Caco-2 (cell line): ENCODE results near the gene TMPRSS11A. TPM values are rescaled to one million over a fixed set of nuclear protein-coding genes. Genes with fewer than 3 reads are reported as not detected.

Experiments used
- BruUV-seq: library from RNA; stranded (reverse); fragments of 400-500 nt; replicated peaks from 2 replicates; lab custom pipeline; 2021; lab: Mats Ljungman, UMichigan
- CTCF ChIA-PET: fragments of 300-600 bp; sonication (Branson Sonifier 250); formaldehyde crosslinking; loops from one replicate; lab custom pipeline; 2022; ENCODE audit warnings: antibody characterized with exemption; lab: Charles Lee
- POLR2A ChIA-PET: fragments of 300-600 bp; sonication (Branson Sonifier 250); formaldehyde crosslinking; loops from one replicate; lab custom pipeline; 2022; ENCODE audit warnings: antibody characterized with exemption; lab: Charles Lee
- DNase-seq, 2 experiments: peaks; one replicate each; pipeline versions ENCODE4 v3.0.0 to v3.0.0-alpha.2; 2020 to 2022
- H3K27me3 ChIP-seq: replicated peaks from 2 replicates; pipeline ENCODE4 v1.6.0; 2011; ENCODE audit warnings: low read length; ENCODE audit not compliant: control insufficient read depth, insufficient read depth
- H3K36me3 ChIP-seq: 2 replicates; pipeline ENCODE4 v1.5.1; 2011; ENCODE audit warnings: low read length; ENCODE audit not compliant: control insufficient read depth, insufficient read depth
- H3K4me1 ChIP-seq: fragments of 250-450 bp; sonication (Bioruptor Pico); 2 replicates; pipeline ENCODE4 v1.5.1; 2020; ENCODE audit warnings: mild to moderate bottlenecking
- H3K4me3 ChIP-seq: 2 replicates; pipeline ENCODE4 v1.5.1; 2011; ENCODE audit warnings: low read depth, mild to moderate bottlenecking, control low read depth, low read length
- H3K9me3 ChIP-seq: fragments of 250-450 bp; sonication (Bioruptor Pico); 2 replicates; pipeline ENCODE4 v1.5.1; 2020; ENCODE audit warnings: mild to moderate bottlenecking, moderate library complexity
- H3K27ac Mint-ChIP-seq: one replicate; pipeline ENCODE4 v1.8.0; 2022; ENCODE audit warnings: mixed read lengths; ENCODE audit not compliant: unreplicated experiment
- H3K27me3 Mint-ChIP-seq: one replicate; pipeline ENCODE4 v1.8.0; 2022; ENCODE audit warnings: mixed read lengths; ENCODE audit not compliant: insufficient read depth, unreplicated experiment
- H3K36me3 Mint-ChIP-seq: one replicate; pipeline ENCODE4 v1.8.0; 2022; ENCODE audit warnings: mild to moderate bottlenecking, mixed read lengths; ENCODE audit not compliant: insufficient read depth, unreplicated experiment
- H3K4me1 Mint-ChIP-seq: one replicate; pipeline ENCODE4 v1.8.0; 2022; ENCODE audit warnings: low read depth, mixed read lengths; ENCODE audit not compliant: unreplicated experiment
- H3K4me3 Mint-ChIP-seq: one replicate; pipeline ENCODE4 v1.8.0; 2022; ENCODE audit warnings: mild to moderate bottlenecking, moderate library complexity, mixed read lengths; ENCODE audit not compliant: unreplicated experiment
- H3K9me3 Mint-ChIP-seq: one replicate; pipeline ENCODE4 v1.8.0; 2022; ENCODE audit warnings: mixed read lengths; ENCODE audit not compliant: unreplicated experiment
- CTCF ChIP-seq, 2 experiments: fragments of 200-600 bp in 1 of 2; IDR thresholded peaks; 1 replicate in 1 of 2; 2 replicates in 1 of 2; pipeline versions ENCODE4 v1.5.1 to v1.8.0; 2011 to 2022; ENCODE audit warnings: antibody characterized with exemption in 1 of 2, control low read depth in 1 of 2, inconsistent platforms in 1 of 2, low read depth in 1 of 2, low read length in 1 of 2, mild to moderate bottlenecking in 1 of 2, moderate library complexity in 1 of 2; ENCODE audit not compliant: insufficient read depth in 1 of 2, severe bottlenecking in 1 of 2, unreplicated experiment in 1 of 2
- intact Hi-C: fragments of 100-400 bp; cut with micrococcal nuclease; formaldehyde crosslinking; loops from one replicate; pipeline ENCODE4 v1.10.0; 2022; ENCODE audit not compliant: unreplicated experiment
- total RNA-seq: library from RNA; stranded (reverse); gene quantifications from 2 replicates; pipeline ENCODE4 v1.2.3, GENCODE V29; 2022

The TMPRSS11A gene
- total RNA-seq, 1 experiment from 2014 or later: not detected

- H3K4me3 Mint-ChIP-seq: no peak overlapping the region
- H3K9me3 ChIP-seq: no peaks in the 10 kb centered on the region
- no peaks in the 10 kb centered on the region for H3K4me1 Mint-ChIP-seq
- no peaks in the 10 kb centered on the region for H3K27me3 ChIP-seq
- ChIA-PET POLR2A (no interaction called here), CTCF (no interaction called here)
- H3K27ac Mint-ChIP-seq: no peak overlapping the region
- no peak for DNase-seq
- H3K4me1 ChIP-seq: no peaks in the 10 kb centered on the region
- no peaks in the 10 kb centered on the region for H3K9me3 Mint-ChIP-seq
- no peaks in the 10 kb centered on the region for H3K36me3 Mint-ChIP-seq
- BruUV-seq: no TSS peak
- no peaks in the 10 kb centered on the region for H3K27me3 Mint-ChIP-seq
- no peak for TF ChIP-seq CTCF (IDR thresholded peaks at IDR 0.05; ENCODE audit: insufficient read depth in 1 of 2, low read depth in 1 of 2, low read length in 1 of 2, severe bottlenecking in 1 of 2, unreplicated experiment in 1 of 2)
- no peaks in the 10 kb centered on the region for H3K36me3 ChIP-seq
- intact Hi-C loops: no loop called here
- no peak overlapping the region for H3K4me3 ChIP-seq
Observed at GRCh38 chr4:67894659-67895058, 68.6 kb downstream of the TMPRSS11A start.

- H3K4me3 ChIP-seq: no peak overlapping the region
- intact Hi-C loops: no loop called here
- Mint-ChIP-seq H3K4me3 (no peak overlapping the region), H3K27me3 (no peaks in the 10 kb centered on the region), H3K36me3 (no peaks in the 10 kb centered on the region), H3K27ac (no peak overlapping the region), H3K9me3 (no peaks in the 10 kb centered on the region), H3K4me1 (no peaks in the 10 kb centered on the region)
- ChIA-PET POLR2A (no interaction called here), CTCF (interaction anchor here (1.0 kb wide), 1 partner anchor 18 kb away, joined by 3 read pairs; no protein-coding TSS in a partner anchor)
- no peaks in the 10 kb centered on the region for H3K36me3 ChIP-seq
- H3K27me3 ChIP-seq: no peaks in the 10 kb centered on the region
- TF ChIP-seq CTCF (IDR thresholded peaks at IDR 0.05; ENCODE audit: insufficient read depth in 1 of 2, low read depth in 1 of 2, low read length in 1 of 2, severe bottlenecking in 1 of 2, unreplicated experiment in 1 of 2): no peak
- H3K9me3 ChIP-seq: no peaks in the 10 kb centered on the region
- H3K4me1 ChIP-seq: no peaks in the 10 kb centered on the region
- no TSS peak for BruUV-seq
- no peak for DNase-seq
Observed at GRCh38 chr4:67892905-67893304, 70.4 kb downstream of the TMPRSS11A start.

GRCh38 chr4:67892253-67892652, 71.0 kb downstream of the TMPRSS11A start:
- ChIA-PET CTCF (interaction anchor here (1.0 kb wide), 1 partner anchor 19 kb away, joined by 3 read pairs; no protein-coding TSS in a partner anchor), POLR2A (no interaction called here)
- no peak for TF ChIP-seq CTCF (IDR thresholded peaks at IDR 0.05; ENCODE audit: insufficient read depth in 1 of 2, low read depth in 1 of 2, low read length in 1 of 2, severe bottlenecking in 1 of 2, unreplicated experiment in 1 of 2)

More at GRCh38 chr4:67892253-67892652, 71.0 kb downstream of the TMPRSS11A start:
- H3K4me3 Mint-ChIP-seq: no peak overlapping the region
- intact Hi-C loops: no loop called here
- Histone ChIP-seq H3K27me3 (no peaks in the 10 kb centered on the region), H3K9me3 (no peaks in the 10 kb centered on the region), H3K4me1 (no peaks in the 10 kb centered on the region), H3K36me3 (no peaks in the 10 kb centered on the region), H3K4me3 (no peak overlapping the region)
- DNase-seq: no peak
- no peaks in the 10 kb centered on the region for H3K9me3 Mint-ChIP-seq
- BruUV-seq: no TSS peak
- H3K4me1 Mint-ChIP-seq: no peaks in the 10 kb centered on the region
- no peaks in the 10 kb centered on the region for H3K27me3 Mint-ChIP-seq
- no peak overlapping the region for H3K27ac Mint-ChIP-seq
- no peaks in the 10 kb centered on the region for H3K36me3 Mint-ChIP-seq
